HepG2 (cell line): Measurements from ENCODE around the gene FMNL1. TPM values are rescaled to one million over a fixed set of nuclear protein-coding genes. Genes with fewer than 3 reads are reported as not detected.

Experiments
- ATAC-seq: fragments of 200-7000 bp; cut with Tn5 transposase; 3 replicates; pipeline ENCODE4 v1.9.1; 2020; ENCODE audit warnings: mild to moderate bottlenecking, moderate library complexity
- BruUV-seq: library from RNA; stranded (reverse); fragments of 400-500 nt; replicated peaks from 2 replicates; lab custom pipeline; 2021; lab: Mats Ljungman, UMichigan
- CTCF ChIA-PET: fragments of 300-600 bp; formaldehyde crosslinking; extraction: SDS; loops from one replicate; lab custom pipeline; 2021; ENCODE audit warnings: low total read pairs, inconsistent platforms, low intra/inter-chr PET ratio; lab: Yijun Ruan, JAX
- POLR2A ChIA-PET: fragments of 350-600 bp; sonication (Branson Sonifier 250); formaldehyde crosslinking; loops from one replicate; lab custom pipeline; 2020; ENCODE audit warnings: antibody characterized with exemption, inconsistent platforms; lab: Yijun Ruan, JAX
- DNase-seq: peaks from one replicate; pipeline ENCODE4 v3.0.0-alpha.2; 2015; ENCODE audit warnings: low spot score
- FAIRE-seq: peaks from 3 replicates; lab custom pipeline; 2011; peaks lifted over from hg19 to GRCh38; lab: Jason Lieb, UNC
- H2AFZ ChIP-seq: one replicate; pipeline ENCODE4 v1.6.1; 2011; ENCODE audit warnings: low read length, inconsistent platforms
- H3K27ac ChIP-seq: fragments of 300-600 bp; 3 replicates; pipeline ENCODE4 v1.8.0; 2011; ENCODE audit warnings: mixed run types, mild to moderate bottlenecking, mixed read lengths, low read length, inconsistent platforms; ENCODE audit not compliant: insufficient read depth; ENCODE audit errors: extremely low read length
- H3K27me3 ChIP-seq, 2 experiments: fragments of 200-600 bp in 1 of 2; 2 replicates in 1 of 2; 3 replicates in 1 of 2; pipeline versions ENCODE4 v1.6.0 to v1.8.0; 2011; ENCODE audit warnings: low read length in 2 of 2, mild to moderate bottlenecking in 2 of 2, moderate library complexity in 2 of 2, inconsistent platforms in 1 of 2; ENCODE audit not compliant: insufficient read depth in 2 of 2, control insufficient read depth in 1 of 2
- H3K36me3 ChIP-seq, 2 experiments: fragments of 200-600 bp in 1 of 2; replicated peaks in 1 of 2; 2 replicates in 1 of 2; 3 replicates in 1 of 2; pipeline versions ENCODE4 v1.5.1 to v1.8.0; 2011; ENCODE audit warnings: low read length in 2 of 2, inconsistent platforms in 1 of 2; ENCODE audit not compliant: insufficient read depth in 2 of 2, control insufficient read depth in 1 of 2
- H3K4me1 ChIP-seq: 2 replicates; pipeline ENCODE4 v1.5.1; 2012; ENCODE audit warnings: low read length, inconsistent platforms; ENCODE audit not compliant: insufficient read depth
- H3K4me2 ChIP-seq: 2 replicates; pipeline ENCODE4 v1.6.0; 2011; ENCODE audit warnings: low read depth, low read length, inconsistent platforms
- H3K4me3 ChIP-seq, 3 experiments: fragments of 200-600 bp in 1 of 3; sonication (generic), shearing (Covaris generic) in 1 of 3; replicated peaks in 1 of 3; 2 replicates each; pipeline ENCODE4 v1.5.1; 2011 to 2016; ENCODE audit warnings: low read length in 3 of 3, inconsistent platforms in 2 of 3, low read depth in 2 of 3, mild to moderate bottlenecking in 2 of 3, control low read depth in 1 of 3, mixed read lengths in 1 of 3; ENCODE audit not compliant: insufficient read depth in 1 of 3
- H3K79me2 ChIP-seq: one replicate; pipeline ENCODE4 v1.6.1; 2011; ENCODE audit warnings: low read length, inconsistent platforms; ENCODE audit not compliant: insufficient read depth
- H3K9ac ChIP-seq: 2 replicates; pipeline ENCODE4 v1.6.0; 2011; ENCODE audit warnings: mild to moderate bottlenecking, low read depth, low read length, inconsistent platforms; ENCODE audit not compliant: insufficient read depth
- H3K9me3 ChIP-seq: 2 replicates; pipeline ENCODE4 v1.5.1; 2012; ENCODE audit warnings: mild to moderate bottlenecking, low read length
- H4K20me1 ChIP-seq: 2 replicates; pipeline ENCODE4 v1.6.0; 2011; ENCODE audit warnings: inconsistent platforms, mild to moderate bottlenecking, low read length, moderate library complexity; ENCODE audit not compliant: insufficient read depth
- BATF2 ChIP-seq: sonication (generic); formaldehyde crosslinking; IDR thresholded peaks from 2 replicates; pipeline ENCODE4 v1.8.0; 2022; ENCODE audit warnings: mild to moderate bottlenecking, missing genetic modification reagents, moderate library complexity
- CEBPB ChIP-seq: IDR thresholded peaks from 2 replicates; pipeline ENCODE4 v1.6.1; 2011; ENCODE audit warnings: low read depth, low read length, improper control_type of control experiment, borderline replicate concordance
- GABPA ChIP-seq, 2 experiments: IDR thresholded peaks; 2 replicates each; pipeline ENCODE4 v1.6.1; 2011 to 2016; ENCODE audit warnings: low read depth in 2 of 2, low read length in 1 of 2, missing biosample characterization in 1 of 2, missing genetic modification characterization in 1 of 2
- KDM3A ChIP-seq: IDR thresholded peaks from 2 replicates; pipeline ENCODE4 v1.6.1; 2018; ENCODE audit warnings: low read depth, missing compliant biosample characterization
- MAZ ChIP-seq, 2 experiments: sonication (generic) in 1 of 2; formaldehyde crosslinking in 1 of 2; IDR thresholded peaks; 2 replicates each; pipeline versions ENCODE4 v1.5.0 to v1.6.1; 2012 to 2020; ENCODE audit warnings: low read depth in 2 of 2, mild to moderate bottlenecking in 2 of 2, borderline replicate concordance in 1 of 2, improper control_type of control experiment in 1 of 2, low read length in 1 of 2, missing genetic modification reagents in 1 of 2, moderate library complexity in 1 of 2
- MED8 ChIP-seq: sonication (generic); formaldehyde crosslinking; IDR thresholded peaks from 2 replicates; pipeline ENCODE4 v1.8.1; 2023; ENCODE audit warnings: mild to moderate bottlenecking, missing genetic modification reagents; ENCODE audit not compliant: insufficient replicate concordance
- NFRKB ChIP-seq: fragments of 450-650 bp; IDR thresholded peaks from 2 replicates; pipeline ENCODE4 v1.6.1; 2017
- PCBP2 ChIP-seq: fragments of 200-400 bp; formaldehyde crosslinking; optimal IDR thresholded peaks from 2 replicates; pipeline ENCODE3; 2018; ENCODE audit warnings: low read length, low read depth; ENCODE audit not compliant: poor library complexity, severe bottlenecking
- PRPF4 ChIP-seq: fragments of 200-400 bp; formaldehyde crosslinking; IDR thresholded peaks from 2 replicates; pipeline ENCODE4 v1.6.1; 2016; ENCODE audit warnings: low read length, low read depth; ENCODE audit not compliant: poor library complexity, severe bottlenecking
- SAP130 ChIP-seq: IDR thresholded peaks from 2 replicates; pipeline ENCODE4 v1.6.1; 2016; ENCODE audit warnings: low read depth
- TAF1 ChIP-seq: sonication (generic); formaldehyde crosslinking; IDR thresholded peaks from 2 replicates; pipeline ENCODE4 v1.4.0; 2020; ENCODE audit warnings: missing genetic modification reagents
- TBX2 ChIP-seq: sonication (generic); formaldehyde crosslinking; IDR thresholded peaks from 2 replicates; pipeline ENCODE4 v1.5.0; 2020; ENCODE audit warnings: missing genetic modification reagents, mild to moderate bottlenecking, borderline replicate concordance
- ZKSCAN1 ChIP-seq: fragments of 150-350 bp; IDR thresholded peaks from 2 replicates; pipeline ENCODE4 v1.6.1; 2014; ENCODE audit warnings: low read length
- ZNF432 ChIP-seq: sonication (generic); formaldehyde crosslinking; IDR thresholded peaks from 2 replicates; pipeline ENCODE4 v1.5.0; 2020; ENCODE audit warnings: missing genetic modification reagents, mild to moderate bottlenecking, borderline replicate concordance
- WGBS: methylation state at CpG from one replicate; pipeline ENCODE4 v1.1.6; 2017; ENCODE audit warnings: low lambda C conversion rate; 5-methylcytosine and 5-hydroxymethylcytosine counted together
- in situ Hi-C: cut with HindIII; loops from 2 replicates; pipeline ENCODE4 v1.10.0; 2017; ENCODE audit warnings: low pct_unique_long_range_greater_than_20kb; ENCODE audit not compliant: extremely low pct_ligation_motif_present
- intact Hi-C: fragments of 100-400 bp; cut with micrococcal nuclease; formaldehyde crosslinking; loops from one replicate; pipeline ENCODE4 v1.10.0; 2022; ENCODE audit not compliant: unreplicated experiment
- polyA plus RNA-seq, 8 experiments: library from polyadenylated mRNA; depleted of rRNA in 3 of 8; stranded (reverse) in 7 of 8; unstranded in 1 of 8; fragments of >200 nt; fragmentation: Illumina TruSeq in 4 of 8; extraction: Trizol in 4 of 8; gene quantifications; 2 replicates each; pipeline versions ENCODE4 v1.2.1 to v1.2.3, GENCODE V29; 2011 to 2016; ENCODE audit warnings: low read depth in 4 of 8, missing spikeins in 1 of 8, mixed read lengths in 1 of 8; ENCODE audit not compliant: insufficient read depth in 1 of 8
- total RNA-seq, 5 experiments: library from RNA; depleted of rRNA; stranded (reverse); fragments of >200 nt; fragmentation: Illumina TruSeq; extraction: Trizol; gene quantifications; 2 replicates each; pipeline ENCODE4 v1.2.3, GENCODE V29; 2016; ENCODE audit warnings: low read depth in 1 of 5
- TF ChIP-seq, protein P1 (sequence below): sonication (generic); formaldehyde crosslinking; IDR thresholded peaks from 2 replicates; pipeline ENCODE4 v1.4.0; 2020; ENCODE audit warnings: missing genetic modification reagents, borderline replicate concordance

The FMNL1 gene
- total and polyA plus RNA-seq, 2 of the 13 experiments (the other 11 are each of a cell fraction or from before 2014, with no cell fraction given), result 0.53 to 0.70 TPM

- FAIRE-seq (no peak), DNase-seq (no peak), ATAC-seq (no peak)
- peaks cover 8% of the 10 kb centered on the region for H3K79me2 ChIP-seq
- intact Hi-C loops, result no loop called here
- H2AFZ ChIP-seq, result no peak overlapping the region
- H3K9ac ChIP-seq, result no peak overlapping the region
- peaks cover 14 to 38% of the 10 kb centered on the region in 2 experiments for H3K36me3 ChIP-seq
- no peaks in the 10 kb centered on the region for H3K27me3 ChIP-seq
- H3K9me3 ChIP-seq, result no peaks in the 10 kb centered on the region
- CTCF ChIA-PET, result no interaction called here
- no peak overlapping the region for H3K27ac ChIP-seq
- H3K4me1 ChIP-seq, result peaks cover 27% of the 10 kb centered on the region
- TF ChIP-seq ZNF432 (no peak), GABPA (IDR thresholded peaks at IDR 0.05; ENCODE audit: low read depth, low read length) (no peak), GABPA (CRISPR knock-in tag; IDR thresholded peaks at IDR 0.05; ENCODE audit: low read depth) (no peak), MED8 (CRISPR knock-in tag) (no peak), NFRKB (no peak), TBX2 (CRISPR knock-in tag) (no peak), SAP130 (CRISPR knock-in tag) (no peak), PRPF4 (no peak), PCBP2 (no peak), CEBPB (no peak), TAF1 (CRISPR knock-in tag) (no peak), KDM3A (CRISPR knock-in tag) (no peak), BATF2 (CRISPR knock-in tag) (no peak), MAZ (IDR thresholded peaks at IDR 0.05; ENCODE audit: borderline replicate concordance, low read depth, low read length) (no peak), MAZ (CRISPR knock-in tag; IDR thresholded peaks at IDR 0.05; ENCODE audit: low read depth) (no peak), ZKSCAN1 (no peak)
- TF ChIP-seq, protein P1, sequence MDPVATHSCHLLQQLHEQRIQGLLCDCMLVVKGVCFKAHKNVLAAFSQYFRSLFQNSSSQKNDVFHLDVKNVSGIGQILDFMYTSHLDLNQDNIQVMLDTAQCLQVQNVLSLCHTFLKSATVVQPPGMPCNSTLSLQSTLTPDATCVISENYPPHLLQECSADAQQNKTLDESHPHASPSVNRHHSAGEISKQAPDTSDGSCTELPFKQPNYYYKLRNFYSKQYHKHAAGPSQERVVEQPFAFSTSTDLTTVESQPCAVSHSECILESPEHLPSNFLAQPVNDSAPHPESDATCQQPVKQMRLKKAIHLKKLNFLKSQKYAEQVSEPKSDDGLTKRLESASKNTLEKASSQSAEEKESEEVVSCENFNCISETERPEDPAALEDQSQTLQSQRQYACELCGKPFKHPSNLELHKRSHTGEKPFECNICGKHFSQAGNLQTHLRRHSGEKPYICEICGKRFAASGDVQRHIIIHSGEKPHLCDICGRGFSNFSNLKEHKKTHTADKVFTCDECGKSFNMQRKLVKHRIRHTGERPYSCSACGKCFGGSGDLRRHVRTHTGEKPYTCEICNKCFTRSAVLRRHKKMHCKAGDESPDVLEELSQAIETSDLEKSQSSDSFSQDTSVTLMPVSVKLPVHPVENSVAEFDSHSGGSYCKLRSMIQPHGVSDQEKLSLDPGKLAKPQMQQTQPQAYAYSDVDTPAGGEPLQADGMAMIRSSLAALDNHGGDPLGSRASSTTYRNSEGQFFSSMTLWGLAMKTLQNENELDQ (CRISPR knock-in tag), result no peak
- TF ChIP-seq, all 625 proteins: peak for 0
- Histone ChIP-seq H3K4me2 (no peak overlapping the region), H3K4me3 (no peak overlapping the region), H4K20me1 (no peaks in the 10 kb centered on the region)
- no TSS peak for BruUV-seq
- WGBS, result 93% methylated on average over 5 of the region's 5 CpGs
- in situ Hi-C loops, result no loop called here
- POLR2A ChIA-PET, result interaction anchor here (4.5 kb wide), 1 partner anchor 20 kb away, joined by 28 read pairs; no protein-coding TSS in a partner anchor
Measured at GRCh38 chr17:45291171-45291805, 69.6 kb downstream of the FMNL1 start.
